Tibial nerve (tissue), 3 donors: ENCODE results near the gene TMEM109.

Source experiments
- CTCF ChIP-seq, 5 experiments: fragments of 200-600 bp in 3 of 5; fragments of 450-650 bp in 2 of 5; sonication (generic) in 3 of 5; IDR thresholded peaks; one replicate each; pipeline ENCODE4 v1.5.1; 2016 to 2019; ENCODE audit warnings: antibody characterized with exemption in 5 of 5, mild to moderate bottlenecking in 3 of 5, moderate library complexity in 2 of 5
- POLR2A ChIP-seq, 2 donors: fragments of 450-650 bp; IDR thresholded peaks; one replicate each; pipeline ENCODE4 v1.6.1; 2017; ENCODE audit warnings: antibody characterized with exemption in 2 of 2, mild to moderate bottlenecking in 2 of 2, moderate library complexity in 2 of 2

DNA sequence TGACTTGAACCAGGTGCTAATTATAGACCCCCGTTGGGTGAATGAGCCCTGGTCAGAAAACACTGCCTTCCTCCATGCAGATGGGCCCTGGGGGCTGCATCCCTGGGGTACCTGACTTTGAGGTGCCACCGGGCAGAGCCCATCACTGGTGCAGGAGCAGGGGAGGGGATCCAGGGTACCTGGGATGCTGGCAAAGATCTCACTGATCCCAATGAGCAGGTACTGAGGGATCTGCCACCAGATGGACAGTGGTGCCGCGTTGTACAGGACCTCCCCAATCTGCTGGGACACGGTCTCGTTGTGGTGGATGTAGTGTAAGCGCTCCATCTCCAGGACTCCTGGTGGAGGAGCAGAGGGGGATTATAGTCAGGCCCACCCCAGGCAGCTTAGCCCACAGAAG, 25.3 kb downstream of the TMEM109 start:
- TF ChIP-seq CTCF (IDR thresholded peaks at IDR 0.05): no peak
- TF ChIP-seq POLR2A (IDR thresholded peaks at IDR 0.05): no peak
